Skeletal muscle tissue (tissue), 4 donors: ENCODE data around the gene MROH7. TPM values are rescaled to one million over a fixed set of nuclear protein-coding genes. Genes with fewer than 3 reads are reported as not detected.

Source experiments
- H3K27ac ChIP-seq: one replicate; pipeline ENCODE4 v1.7.0; 2013; ENCODE audit warnings: mild to moderate bottlenecking, low read depth, low read length, inconsistent platforms
- H3K27me3 ChIP-seq, 3 donors: one replicate each; pipeline ENCODE4 v1.7.0; 2013; ENCODE audit warnings: low read length in 3 of 3; ENCODE audit not compliant: control insufficient read depth in 3 of 3, insufficient read depth in 3 of 3
- H3K36me3 ChIP-seq, 3 donors: one replicate each; pipeline ENCODE4 v1.7.0; 2013; ENCODE audit warnings: low read length in 3 of 3; ENCODE audit not compliant: control insufficient read depth in 3 of 3, insufficient read depth in 3 of 3
- H3K4me1 ChIP-seq, 3 donors: one replicate each; pipeline ENCODE4 v1.7.0; 2013; ENCODE audit warnings: low read length in 3 of 3, mild to moderate bottlenecking in 3 of 3; ENCODE audit not compliant: control insufficient read depth in 3 of 3, insufficient read depth in 3 of 3
- H3K4me3 ChIP-seq, 3 donors: one replicate each; pipeline ENCODE4 v1.7.0; 2013; ENCODE audit warnings: low read length in 3 of 3
- H3K9ac ChIP-seq, 3 donors: one replicate each; pipeline ENCODE4 v1.7.0; 2013; ENCODE audit warnings: low read length in 3 of 3, mild to moderate bottlenecking in 3 of 3, moderate library complexity in 2 of 3, low read depth in 1 of 3
- H3K9me3 ChIP-seq, 3 donors: one replicate each; pipeline ENCODE4 v1.7.0; 2013; ENCODE audit warnings: low read length in 3 of 3; ENCODE audit not compliant: control insufficient read depth in 3 of 3
- total RNA-seq: library from RNA; depleted of rRNA; stranded (reverse); fragments of >200 nt; gene quantifications from one replicate; pipeline ENCODE4 v1.2.3, GENCODE V29; 2014
- donor health status: Osteomylitis.

MROH7 gene
- total RNA-seq, 1 donor from 2014 or later: 1.6 TPM

DNA sequence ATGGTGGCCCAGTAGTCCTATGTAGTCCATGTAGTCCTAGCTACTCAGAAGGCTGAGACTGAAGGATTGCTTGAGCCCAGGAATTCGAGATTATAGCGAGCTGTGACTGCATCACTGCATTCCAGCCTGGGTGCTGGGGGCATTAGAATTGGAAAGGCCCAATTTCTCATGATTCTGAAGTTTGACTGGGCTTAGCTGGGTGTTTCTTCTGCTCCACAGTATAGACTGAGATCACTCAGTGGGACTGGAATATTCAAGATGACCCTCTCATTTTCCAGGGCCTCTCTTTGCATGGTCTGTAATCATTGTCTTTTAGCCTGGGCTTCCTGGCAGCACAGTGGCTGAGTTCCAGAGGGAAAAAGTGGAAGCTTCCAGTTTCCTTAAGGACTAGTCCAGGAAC lies 26.2 kb downstream of the MROH7 start:
- no peak overlapping the region for H3K9ac ChIP-seq

DNA sequence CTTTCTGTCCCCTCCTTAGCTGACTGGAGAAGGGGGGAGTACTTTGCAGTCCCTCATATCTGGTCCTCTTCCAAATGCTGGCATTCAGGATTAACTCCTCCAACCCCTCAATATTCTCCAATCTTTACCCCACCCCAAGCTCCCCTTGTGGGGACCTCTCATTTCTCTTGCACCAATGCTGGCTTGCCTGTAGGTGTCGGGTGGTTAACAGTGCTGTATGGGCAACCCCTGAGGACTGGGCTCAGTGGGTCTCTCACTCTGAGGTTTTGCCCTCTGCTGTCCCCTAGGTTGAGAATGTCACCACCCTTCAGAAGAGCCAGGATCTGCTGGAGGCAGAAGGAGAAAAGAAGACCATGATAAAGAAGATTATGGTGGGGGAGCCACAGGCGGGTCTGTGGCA lies 27.0 kb downstream of the MROH7 start:
- H3K4me3 ChIP-seq: no peak overlapping the region
- H3K36me3 ChIP-seq: peaks cover 0 to 28% (median 9%) of the 10 kb centered on the region in 3 donors
- no peaks in the 10 kb centered on the region for H3K27me3 ChIP-seq
- H3K4me1 ChIP-seq: no peaks in the 10 kb centered on the region
- no peak overlapping the region for H3K27ac ChIP-seq
- no peak overlapping the region for H3K9ac ChIP-seq
- H3K9me3 ChIP-seq: no peaks in the 10 kb centered on the region

More for the DNA sequence above, 26.2 kb downstream of the MROH7 start:
- Histone ChIP-seq H3K27ac (no peak overlapping the region), H3K4me1 (no peaks in the 10 kb centered on the region), H3K36me3 (peaks cover 0 to 22% (median 9%) of the 10 kb centered on the region in 3 donors), H3K9me3 (no peaks in the 10 kb centered on the region), H3K4me3 (no peak overlapping the region), H3K27me3 (no peaks in the 10 kb centered on the region)

DNA sequence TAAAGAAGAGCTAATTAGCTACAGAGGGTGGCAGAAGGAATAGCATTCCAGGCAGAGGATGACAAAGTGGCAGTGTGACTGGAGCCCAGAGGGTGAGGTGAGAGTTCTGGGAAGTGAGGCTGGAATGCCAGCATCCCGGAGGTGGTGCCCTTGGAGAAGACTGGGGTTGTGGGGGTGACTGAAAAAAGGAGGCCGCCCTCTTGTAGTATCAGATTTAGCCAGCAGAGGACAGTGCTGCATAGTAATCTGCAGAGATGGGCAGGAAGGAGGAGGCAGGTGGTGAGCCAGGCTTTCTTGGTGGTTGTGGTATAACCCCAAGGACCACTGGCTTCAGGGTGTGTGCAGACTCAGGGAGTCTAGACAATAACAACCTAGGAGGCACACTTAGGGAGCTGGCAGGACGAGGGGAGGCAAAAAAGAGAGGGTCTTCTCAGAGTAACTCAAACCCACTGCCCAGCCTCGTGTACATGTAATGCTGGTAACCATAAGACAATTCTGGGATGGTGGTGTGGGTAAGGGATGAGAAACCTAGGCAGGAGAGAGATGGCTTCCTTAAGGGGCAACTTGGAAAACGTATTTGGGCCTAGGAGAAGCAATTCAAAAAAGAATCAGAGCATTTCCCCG lies 30.5 kb downstream of the MROH7 start:
- Histone ChIP-seq H3K9me3 (no peaks in the 10 kb centered on the region), H3K36me3 (peaks cover 4 to 15% (median 8%) of the 10 kb centered on the region in 3 donors), H3K4me1 (no peaks in the 10 kb centered on the region), H3K27me3 (no peaks in the 10 kb centered on the region), H3K4me3 (no peak overlapping the region), H3K9ac (no peak overlapping the region), H3K27ac (no peak overlapping the region)

- Histone ChIP-seq H3K9me3 (no peaks in the 10 kb centered on the region), H3K27ac (no peak overlapping the region), H3K9ac (no peak overlapping the region), H3K4me3 (no peak overlapping the region), H3K27me3 (no peaks in the 10 kb centered on the region), H3K4me1 (no peaks in the 10 kb centered on the region), H3K36me3 (peaks cover under 1 to 22% (median 20%) of the 10 kb centered on the region in 3 donors)
Measured at GRCh38 chr1:54678776-54679643, 37.4 kb downstream of the MROH7 start.

DNA sequence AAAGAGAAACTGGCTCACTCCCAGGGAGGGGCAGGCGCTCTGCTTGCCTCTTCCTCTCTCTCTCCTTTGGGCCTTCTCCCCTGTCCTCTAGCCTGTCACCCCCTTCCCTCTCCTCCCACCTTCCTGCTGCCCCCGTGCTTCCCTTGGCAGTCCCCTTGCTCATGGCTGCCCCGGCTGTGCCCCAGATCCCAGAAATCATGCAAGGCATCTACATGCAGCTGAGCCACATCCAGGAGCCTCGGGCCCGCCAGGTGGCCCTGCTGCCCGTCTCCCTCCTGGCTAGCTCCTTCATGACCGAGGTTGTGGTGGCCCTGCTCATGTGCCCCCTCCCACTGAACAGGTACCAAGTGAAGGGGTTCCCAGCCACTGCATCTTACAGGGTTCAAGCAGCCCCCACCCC lies 38.1 kb downstream of the MROH7 start:
- H3K9ac ChIP-seq: no peak overlapping the region
- H3K4me3 ChIP-seq: no peak overlapping the region
- H3K36me3 ChIP-seq: peaks cover 0 to 22% (median 17%) of the 10 kb centered on the region in 3 donors
- no peaks in the 10 kb centered on the region for H3K27me3 ChIP-seq
- H3K27ac ChIP-seq: no peak overlapping the region
- no peaks in the 10 kb centered on the region for H3K4me1 ChIP-seq
- no peaks in the 10 kb centered on the region for H3K9me3 ChIP-seq

- no peak overlapping the region for H3K4me3 ChIP-seq
- no peaks in the 10 kb centered on the region for H3K27me3 ChIP-seq
- H3K9me3 ChIP-seq: no peaks in the 10 kb centered on the region
- peaks cover 0 to 20% (median 16%) of the 10 kb centered on the region in 3 donors for H3K36me3 ChIP-seq
- no peak overlapping the region for H3K9ac ChIP-seq
- no peaks in the 10 kb centered on the region for H3K4me1 ChIP-seq
- no peak overlapping the region for H3K27ac ChIP-seq
Measured at GRCh38 chr1:54680387-54680786, 38.8 kb downstream of the MROH7 start.

DNA sequence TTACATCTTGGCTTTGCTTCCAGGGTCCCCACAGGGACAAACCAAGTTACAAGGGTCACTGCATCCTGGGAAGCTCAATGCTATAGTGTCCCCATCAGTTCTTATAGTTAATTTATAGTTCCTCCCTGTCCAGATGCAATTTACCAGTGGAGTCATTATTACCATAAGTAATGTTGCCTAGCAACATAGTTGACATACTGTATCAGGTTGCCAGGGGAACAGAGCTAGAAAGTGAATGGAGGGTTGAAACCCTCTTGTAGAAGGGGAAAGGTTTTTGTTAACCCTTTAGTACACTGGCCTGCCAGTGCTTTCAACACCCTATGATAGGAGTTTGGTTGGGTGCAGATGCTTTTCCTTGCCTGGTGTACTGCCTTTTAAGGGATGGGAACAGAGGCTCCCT lies 39.8 kb downstream of the MROH7 start:
- Histone ChIP-seq H3K4me1 (no peaks in the 10 kb centered on the region), H3K27me3 (no peaks in the 10 kb centered on the region), H3K4me3 (no peak overlapping the region), H3K9me3 (no peaks in the 10 kb centered on the region), H3K27ac (no peak overlapping the region), H3K9ac (no peak overlapping the region), H3K36me3 (peaks cover 0 to 20% (median 16%) of the 10 kb centered on the region in 3 donors)

DNA sequence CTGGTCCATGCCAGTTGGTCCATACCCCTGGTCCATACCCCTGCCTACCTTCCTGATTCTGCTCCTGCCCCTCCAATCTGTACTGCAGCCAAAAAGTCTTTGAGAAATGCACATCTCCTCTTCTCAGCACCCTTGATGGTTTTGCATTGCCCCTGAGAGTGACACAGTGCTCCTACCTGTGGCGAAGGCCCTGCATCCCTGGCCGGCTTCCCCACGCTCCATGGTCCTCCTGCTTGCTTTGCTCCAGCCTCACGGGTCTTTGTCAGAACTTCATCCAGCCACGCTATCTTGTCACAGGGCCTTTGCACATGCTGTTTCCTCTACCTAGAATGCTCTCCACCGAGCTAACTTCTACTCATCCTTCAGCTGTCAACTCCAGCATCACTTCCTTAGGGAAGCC lies 41.9 kb downstream of the MROH7 start:
- H3K9me3 ChIP-seq: no peaks in the 10 kb centered on the region
- H3K27ac ChIP-seq: no peak overlapping the region
- H3K27me3 ChIP-seq: no peaks in the 10 kb centered on the region
- no peaks in the 10 kb centered on the region for H3K4me1 ChIP-seq
- peaks cover 0 to 18% (median 16%) of the 10 kb centered on the region in 3 donors for H3K36me3 ChIP-seq
- no peak overlapping the region for H3K4me3 ChIP-seq
- H3K9ac ChIP-seq: no peak overlapping the region

GRCh38 chr1:54685335-54685905 lies 43.8 kb downstream of the MROH7 start:
- no peaks in the 10 kb centered on the region for H3K27me3 ChIP-seq
- H3K36me3 ChIP-seq: peaks cover 0 to 15% (median 12%) of the 10 kb centered on the region in 3 donors
- H3K9ac ChIP-seq: no peak overlapping the region
- H3K27ac ChIP-seq: no peak overlapping the region
- no peaks in the 10 kb centered on the region for H3K9me3 ChIP-seq
- H3K4me3 ChIP-seq: no peak overlapping the region
- H3K4me1 ChIP-seq: no peaks in the 10 kb centered on the region

DNA sequence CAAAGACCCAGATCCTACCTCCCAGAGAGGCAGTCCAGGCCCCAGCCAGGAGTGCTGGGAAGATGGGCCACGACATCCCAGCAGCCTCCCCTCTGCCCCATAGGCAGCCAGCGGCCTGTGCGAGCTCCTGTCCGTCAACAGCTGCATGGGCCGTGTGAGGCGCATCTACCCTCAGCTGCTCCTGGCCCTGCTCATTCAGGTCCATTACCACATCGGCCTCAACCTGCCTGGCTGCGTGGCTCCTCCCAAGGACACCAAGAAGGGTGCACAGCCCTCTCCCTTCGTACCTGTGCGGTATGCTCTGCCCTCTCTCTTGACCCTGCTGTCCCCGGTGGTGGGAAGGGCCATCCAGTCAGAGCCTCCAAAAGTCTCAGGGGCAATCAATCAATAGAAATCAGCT lies 44.6 kb downstream of the MROH7 start:
- Histone ChIP-seq H3K4me3 (no peak overlapping the region), H3K36me3 (peaks cover 0 to 14% (median 12%) of the 10 kb centered on the region in 3 donors), H3K4me1 (no peaks in the 10 kb centered on the region), H3K27me3 (no peaks in the 10 kb centered on the region), H3K9me3 (no peaks in the 10 kb centered on the region), H3K9ac (no peak overlapping the region), H3K27ac (no peak overlapping the region)
